NB4 (cell line): ENCODE data around the gene SLC7A10.

Source experiments
- DNase-seq: peaks from one replicate; pipeline ENCODE4 v3.0.0; 2010; ENCODE audit warnings: low read depth
- H3K4me3 ChIP-seq: one replicate; pipeline ENCODE4 v1.5.1; 2011; ENCODE audit warnings: mild to moderate bottlenecking, low read depth, low read length, moderate library complexity
- CTCF ChIP-seq: IDR thresholded peaks from one replicate; pipeline ENCODE4 v1.5.1; 2012; ENCODE audit warnings: low read depth, low read length
- MAX ChIP-seq: IDR thresholded peaks from 2 replicates; pipeline ENCODE4 v1.6.1; 2011; ENCODE audit warnings: low read depth, low read length
- MYC ChIP-seq: IDR thresholded peaks from 2 replicates; pipeline ENCODE4 v1.6.1; 2011; ENCODE audit warnings: low read depth, low read length
- POLR2A ChIP-seq: IDR thresholded peaks from 2 replicates; pipeline ENCODE4 v1.6.1; 2011; ENCODE audit warnings: mild to moderate bottlenecking; ENCODE audit not compliant: insufficient read length; ENCODE audit errors: extremely low read depth

The SLC7A10 gene

GRCh38 chr19:33246709-33247440, 21.2 kb upstream of the SLC7A10 start:
- DNase-seq: no peak
- no peak overlapping the region for H3K4me3 ChIP-seq
- TF ChIP-seq POLR2A: no peak
- TF ChIP-seq CTCF: no peak
- no peak for TF ChIP-seq MAX
- no peak for TF ChIP-seq MYC

GRCh38 chr19:33245948-33246708, 20.5 kb upstream of the SLC7A10 start:
- peak; percentile 32 for DNase-seq
- H3K4me3 ChIP-seq: no peak overlapping the region
- TF ChIP-seq MAX (peak; percentile 55), CTCF (peak; percentile 50), POLR2A (no peak)

GRCh38 chr19:33242911-33243310, 17.3 kb upstream of the SLC7A10 start:
- no peak for DNase-seq
- TF ChIP-seq CTCF (no peak), POLR2A (no peak), MYC (no peak), MAX (no peak)

GRCh38 chr19:33242131-33242530, 16.5 kb upstream of the SLC7A10 start:
- no peak overlapping the region for H3K4me3 ChIP-seq
- TF ChIP-seq MYC: no peak
- TF ChIP-seq MAX: no peak
- TF ChIP-seq CTCF: no peak
- TF ChIP-seq POLR2A: no peak

More at GRCh38 chr19:33242911-33243310, 17.3 kb upstream of the SLC7A10 start:
- no peak overlapping the region for H3K4me3 ChIP-seq

GRCh38 chr19:33241530-33242101, 16.0 kb upstream of the SLC7A10 start:
- H3K4me3 ChIP-seq: no peak overlapping the region
- peak; percentile 18 for TF ChIP-seq CTCF
- no peak for TF ChIP-seq POLR2A
- peak; percentile 62 for DNase-seq

More at GRCh38 chr19:33242131-33242530, 16.5 kb upstream of the SLC7A10 start:
- DNase-seq: no peak
